Right atrium auricular region (tissue), 2 donors: Measurements from ENCODE around the gene PLXNA2. TPM values are rescaled to one million over a fixed set of nuclear protein-coding genes. Genes with fewer than 3 reads are reported as not detected.

Source experiments
- DNase-seq: peaks from one replicate; pipeline ENCODE4 v3.0.0-alpha.2; 2019; ENCODE audit warnings: low spot score
- H3K27ac ChIP-seq, 2 donors: fragments of 200-600 bp; sonication (generic); 1 replicate in 1 of 2; 2 replicates in 1 of 2; pipeline ENCODE4 v1.5.1; 2016 to 2019
- H3K27me3 ChIP-seq, 2 donors: fragments of 200-600 bp; sonication (generic); one replicate each; pipeline versions ENCODE4 v1.5.1 to v1.6.0; 2017 to 2019
- H3K36me3 ChIP-seq: fragments of 200-600 bp; sonication (generic); one replicate; pipeline ENCODE4 v1.5.1; 2016
- H3K4me1 ChIP-seq, 2 donors: fragments of 200-600 bp; sonication (generic); one replicate each; pipeline versions ENCODE4 v1.5.1 to v1.6.0; 2017 to 2019
- H3K4me3 ChIP-seq, 2 donors: fragments of 200-600 bp; sonication (generic); 1 replicate in 1 of 2; 2 replicates in 1 of 2; pipeline ENCODE4 v1.5.1; 2017 to 2019; ENCODE audit warnings: mild to moderate bottlenecking in 1 of 2, moderate library complexity in 1 of 2
- H3K9me3 ChIP-seq, 2 donors: fragments of 200-600 bp; sonication (generic); one replicate each; pipeline ENCODE4 v1.5.1; 2019
- total RNA-seq, 2 donors: library from RNA; depleted of rRNA; stranded (reverse); fragments of >200 nt; gene quantifications; one replicate each; pipeline ENCODE4 v1.1.0, GENCODE V29; 2016
- TF ChIP-seq, protein P1 (sequence below), 2 donors: fragments of 200-600 bp; sonication (generic); IDR thresholded peaks; one replicate each; pipeline ENCODE4 v1.5.1; 2019; ENCODE audit warnings: antibody characterized with exemption in 2 of 2

The PLXNA2 gene
- total RNA-seq, 2 donors from 2014 or later: 10.8 to 23.8 TPM

DNA sequence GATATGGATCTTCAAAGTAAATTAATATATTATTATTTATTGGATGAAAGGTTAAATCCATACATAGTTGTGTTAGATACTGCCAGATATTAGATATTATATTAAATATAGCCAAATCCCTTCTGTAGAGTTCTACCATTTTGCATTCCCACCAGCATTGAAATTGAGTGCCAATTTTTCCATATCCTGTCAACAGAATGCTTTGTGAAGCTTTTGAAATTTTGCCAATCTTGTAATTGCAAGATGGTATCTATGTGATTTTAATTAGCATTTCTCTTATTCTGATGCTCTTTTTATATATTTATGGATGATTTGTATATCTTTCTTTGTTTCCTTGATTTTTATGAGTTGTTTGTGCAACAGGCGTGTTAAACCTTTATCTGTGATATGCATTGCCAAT is 266.3 kb downstream of the PLXNA2 start:
- no peak for DNase-seq
- Histone ChIP-seq H3K36me3 (no peaks in the 10 kb centered on the region), H3K9me3 (no peaks in the 10 kb centered on the region), H3K4me1 (no peaks in the 10 kb centered on the region), H3K27me3 (no peaks in the 10 kb centered on the region), H3K27ac (no peak overlapping the region), H3K4me3 (no peak overlapping the region)
- TF ChIP-seq, protein P1, sequence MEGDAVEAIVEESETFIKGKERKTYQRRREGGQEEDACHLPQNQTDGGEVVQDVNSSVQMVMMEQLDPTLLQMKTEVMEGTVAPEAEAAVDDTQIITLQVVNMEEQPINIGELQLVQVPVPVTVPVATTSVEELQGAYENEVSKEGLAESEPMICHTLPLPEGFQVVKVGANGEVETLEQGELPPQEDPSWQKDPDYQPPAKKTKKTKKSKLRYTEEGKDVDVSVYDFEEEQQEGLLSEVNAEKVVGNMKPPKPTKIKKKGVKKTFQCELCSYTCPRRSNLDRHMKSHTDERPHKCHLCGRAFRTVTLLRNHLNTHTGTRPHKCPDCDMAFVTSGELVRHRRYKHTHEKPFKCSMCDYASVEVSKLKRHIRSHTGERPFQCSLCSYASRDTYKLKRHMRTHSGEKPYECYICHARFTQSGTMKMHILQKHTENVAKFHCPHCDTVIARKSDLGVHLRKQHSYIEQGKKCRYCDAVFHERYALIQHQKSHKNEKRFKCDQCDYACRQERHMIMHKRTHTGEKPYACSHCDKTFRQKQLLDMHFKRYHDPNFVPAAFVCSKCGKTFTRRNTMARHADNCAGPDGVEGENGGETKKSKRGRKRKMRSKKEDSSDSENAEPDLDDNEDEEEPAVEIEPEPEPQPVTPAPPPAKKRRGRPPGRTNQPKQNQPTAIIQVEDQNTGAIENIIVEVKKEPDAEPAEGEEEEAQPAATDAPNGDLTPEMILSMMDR (IDR thresholded peaks at IDR 0.05): no peak

DNA sequence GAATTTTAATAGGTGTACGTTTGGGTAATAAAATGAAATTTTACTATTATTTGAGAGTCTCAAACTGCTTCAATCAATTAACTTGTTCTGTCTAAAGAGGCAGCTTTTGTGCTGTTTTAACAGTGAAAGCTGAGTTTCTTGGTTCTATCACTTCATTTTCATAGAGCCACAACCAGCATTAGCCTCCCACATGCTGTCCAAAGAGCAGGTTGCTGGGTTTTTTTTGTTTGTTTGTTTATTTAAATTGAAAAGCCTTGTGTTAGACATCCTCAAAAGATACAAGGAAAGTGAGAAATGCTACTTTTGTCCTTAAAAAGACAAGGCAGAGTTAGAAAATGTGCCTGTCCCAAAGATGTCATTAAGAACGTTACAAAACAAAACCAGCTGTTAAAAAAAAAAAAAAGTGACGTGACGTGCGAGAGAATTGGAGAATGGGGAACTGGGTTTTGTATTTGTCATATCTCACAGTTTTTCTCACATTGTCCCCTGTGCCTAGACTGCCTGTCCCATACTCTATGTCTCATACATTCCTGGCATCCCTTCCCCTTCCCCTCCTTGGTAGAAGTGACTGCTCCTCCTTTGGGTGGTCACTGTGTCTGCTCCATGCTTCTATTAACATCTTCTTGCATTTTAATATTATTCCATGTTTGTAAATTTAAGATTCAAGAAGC is 270.2 kb downstream of the PLXNA2 start:
- Histone ChIP-seq H3K4me3 (no peak overlapping the region), H3K36me3 (no peaks in the 10 kb centered on the region), H3K4me1 (no peaks in the 10 kb centered on the region), H3K27ac (no peak overlapping the region), H3K9me3 (no peaks in the 10 kb centered on the region), H3K27me3 (no peaks in the 10 kb centered on the region)
- no peak for DNase-seq
- TF ChIP-seq, protein P1 (IDR thresholded peaks at IDR 0.05): no peak

DNA sequence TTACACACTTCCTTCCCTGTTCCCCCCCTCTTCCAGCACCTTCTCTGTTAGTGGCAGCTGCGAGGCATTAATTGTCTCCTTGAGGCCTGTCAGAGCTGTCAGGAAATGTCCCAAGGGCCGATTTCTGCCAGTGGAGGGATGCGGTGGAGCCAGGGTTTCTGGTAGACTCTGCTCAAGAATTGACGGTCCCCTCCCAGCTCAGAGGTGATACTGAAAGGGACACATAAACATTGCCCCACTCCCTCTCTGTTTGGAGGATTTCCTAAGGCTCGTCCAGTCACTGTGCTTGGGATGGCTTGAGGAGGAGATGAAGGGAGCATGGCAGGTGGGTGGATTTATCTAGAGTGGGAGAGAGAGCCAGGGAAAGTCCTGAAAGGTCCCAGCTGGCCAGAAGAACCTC is 271.8 kb downstream of the PLXNA2 start:
- no peak for DNase-seq
- no peak overlapping the region for H3K27ac ChIP-seq
- TF ChIP-seq, protein P1 (IDR thresholded peaks at IDR 0.05): no peak

More for the DNA sequence above, 271.8 kb downstream of the PLXNA2 start:
- H3K27me3 ChIP-seq: no peaks in the 10 kb centered on the region
- H3K9me3 ChIP-seq: no peaks in the 10 kb centered on the region
- H3K4me3 ChIP-seq: no peak overlapping the region
- peaks cover 0 to 4% of the 10 kb centered on the region in 2 donors for H3K4me1 ChIP-seq
- no peaks in the 10 kb centered on the region for H3K36me3 ChIP-seq
